GM18951 (cell line): ENCODE data around the gene IFFO2.

ENCODE experiments used
- POLR2A ChIP-seq: IDR thresholded peaks from 4 replicates; pipeline ENCODE4 v1.6.1; 2011; ENCODE audit warnings: mild to moderate bottlenecking; ENCODE audit not compliant: insufficient read length, insufficient read depth; ENCODE audit errors: extremely low read depth
- in situ Hi-C: fragments of 300-500 bp; cut with MboI; formaldehyde crosslinking; loops from one replicate; pipeline ENCODE4 v1.12.0; 2022; ENCODE audit warnings: low sequenced_read_pairs, mixed read lengths, inconsistent platforms; ENCODE audit not compliant: unreplicated experiment

Gene IFFO2

DNA sequence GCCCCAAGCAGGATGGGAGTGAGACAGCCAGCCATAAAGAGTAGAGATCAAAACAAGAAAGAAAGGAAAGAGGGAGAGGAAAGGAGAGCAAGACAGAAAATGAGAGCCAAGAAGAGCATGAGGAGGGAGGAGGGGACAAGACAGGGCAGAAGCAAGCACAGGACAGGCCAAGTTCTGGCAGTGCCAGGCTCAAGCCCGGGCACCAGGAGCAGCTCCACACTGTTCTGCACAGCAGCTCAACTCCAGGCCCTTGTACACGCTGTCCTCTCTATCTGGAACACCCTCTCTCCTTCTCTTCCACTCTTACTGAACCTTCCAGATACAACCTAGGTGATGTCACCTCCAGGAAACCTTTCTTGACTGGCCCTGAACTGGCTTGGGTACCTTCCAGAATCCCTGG, 11.7 kb downstream of the IFFO2 start:
- no peak for TF ChIP-seq POLR2A
- in situ Hi-C loops = no loop called here

GRCh38 chr1:18943914-18944572, 12.4 kb downstream of the IFFO2 start:
- no peak for TF ChIP-seq POLR2A
- in situ Hi-C loops = no loop called here

DNA sequence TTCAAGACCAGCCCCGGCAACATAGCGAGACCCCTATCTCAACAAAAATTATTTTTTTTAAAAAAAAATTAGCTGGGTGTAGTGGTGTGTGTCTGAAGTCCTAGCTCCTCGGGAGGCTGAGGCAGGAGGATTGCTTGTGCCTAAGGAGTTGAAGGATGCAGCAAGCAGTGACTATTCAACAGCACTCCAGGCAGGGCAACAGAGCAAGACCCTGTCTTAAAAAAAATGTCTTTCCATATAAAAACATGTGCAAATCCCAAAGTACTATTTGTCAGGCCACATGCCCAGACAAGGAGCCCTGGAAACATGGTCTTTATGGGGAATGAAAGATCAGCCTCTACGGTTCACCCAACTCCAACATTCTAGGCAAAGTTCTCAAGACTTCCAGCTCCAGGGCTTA, 13.3 kb downstream of the IFFO2 start:
- in situ Hi-C loops = no loop called here
- TF ChIP-seq POLR2A = no peak

DNA sequence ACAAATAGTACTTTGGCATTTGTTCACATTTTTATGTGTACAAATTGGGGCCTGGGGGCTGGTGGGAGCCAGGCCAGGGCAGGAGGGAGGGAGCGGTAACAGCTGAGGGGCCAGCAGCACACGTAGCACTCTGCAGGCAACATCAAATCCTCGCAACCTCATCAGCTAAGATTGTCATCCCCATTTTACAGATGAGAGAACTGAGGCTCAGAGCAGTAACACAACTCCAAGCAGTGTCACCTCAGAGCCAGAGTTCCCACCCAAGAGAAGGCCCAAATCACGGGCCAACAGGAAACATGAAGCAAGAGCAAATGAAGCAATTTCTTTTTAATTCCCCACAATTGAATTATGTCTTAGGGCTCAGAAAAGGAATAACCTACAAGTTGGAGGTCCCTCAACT, 14.1 kb downstream of the IFFO2 start:
- TF ChIP-seq POLR2A = no peak

DNA sequence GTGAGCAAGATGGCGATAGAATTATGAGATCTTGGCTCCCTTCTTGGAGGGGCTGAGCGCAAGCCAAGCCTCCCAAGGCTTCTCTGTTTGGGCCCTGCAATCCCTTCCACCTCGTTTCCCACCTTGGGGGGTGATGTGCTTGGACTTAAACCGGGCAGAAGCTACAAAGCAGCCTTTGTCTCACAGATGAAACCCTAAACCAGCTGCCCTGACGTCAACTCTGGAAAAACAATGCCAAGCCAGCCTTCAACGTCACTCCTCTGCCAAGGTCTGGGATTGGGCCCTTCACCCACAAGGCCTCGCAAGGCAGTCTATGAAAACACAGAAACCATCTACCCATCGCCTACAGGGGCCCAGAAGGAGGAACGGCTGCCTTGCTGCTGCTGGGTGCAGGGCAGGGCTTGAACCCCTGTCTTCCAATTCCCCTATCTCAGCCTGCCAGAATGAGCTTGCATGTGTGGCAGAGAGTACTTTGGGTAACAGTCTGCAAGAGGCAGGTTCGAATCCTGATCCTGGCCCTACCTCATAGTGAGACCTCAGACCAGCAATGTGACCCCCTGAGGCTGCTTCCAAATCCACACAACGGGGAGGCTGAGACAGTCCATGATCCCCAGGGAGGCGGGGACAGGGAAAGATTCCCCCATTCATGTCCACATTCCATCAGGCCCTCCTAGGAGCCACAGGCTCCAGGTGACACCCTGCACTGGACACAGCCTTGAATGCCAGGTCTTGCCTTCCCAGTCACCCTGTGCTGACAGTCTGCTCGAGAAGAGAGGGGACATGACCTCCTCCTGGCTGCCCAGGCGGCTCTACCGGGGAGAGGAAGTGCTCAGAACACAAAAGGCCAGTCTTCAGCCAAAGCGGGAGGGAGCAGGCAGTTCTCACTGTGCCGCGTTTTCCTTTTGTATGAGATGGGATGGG, 15.0 kb downstream of the IFFO2 start:
- in situ Hi-C loops = no loop called here
- no peak for TF ChIP-seq POLR2A

More for the DNA sequence above, 14.1 kb downstream of the IFFO2 start:
- in situ Hi-C loops = no loop called here

GRCh38 chr1:18940303-18941020, 16.0 kb downstream of the IFFO2 start:
- in situ Hi-C loops = no loop called here
- no peak for TF ChIP-seq POLR2A

DNA sequence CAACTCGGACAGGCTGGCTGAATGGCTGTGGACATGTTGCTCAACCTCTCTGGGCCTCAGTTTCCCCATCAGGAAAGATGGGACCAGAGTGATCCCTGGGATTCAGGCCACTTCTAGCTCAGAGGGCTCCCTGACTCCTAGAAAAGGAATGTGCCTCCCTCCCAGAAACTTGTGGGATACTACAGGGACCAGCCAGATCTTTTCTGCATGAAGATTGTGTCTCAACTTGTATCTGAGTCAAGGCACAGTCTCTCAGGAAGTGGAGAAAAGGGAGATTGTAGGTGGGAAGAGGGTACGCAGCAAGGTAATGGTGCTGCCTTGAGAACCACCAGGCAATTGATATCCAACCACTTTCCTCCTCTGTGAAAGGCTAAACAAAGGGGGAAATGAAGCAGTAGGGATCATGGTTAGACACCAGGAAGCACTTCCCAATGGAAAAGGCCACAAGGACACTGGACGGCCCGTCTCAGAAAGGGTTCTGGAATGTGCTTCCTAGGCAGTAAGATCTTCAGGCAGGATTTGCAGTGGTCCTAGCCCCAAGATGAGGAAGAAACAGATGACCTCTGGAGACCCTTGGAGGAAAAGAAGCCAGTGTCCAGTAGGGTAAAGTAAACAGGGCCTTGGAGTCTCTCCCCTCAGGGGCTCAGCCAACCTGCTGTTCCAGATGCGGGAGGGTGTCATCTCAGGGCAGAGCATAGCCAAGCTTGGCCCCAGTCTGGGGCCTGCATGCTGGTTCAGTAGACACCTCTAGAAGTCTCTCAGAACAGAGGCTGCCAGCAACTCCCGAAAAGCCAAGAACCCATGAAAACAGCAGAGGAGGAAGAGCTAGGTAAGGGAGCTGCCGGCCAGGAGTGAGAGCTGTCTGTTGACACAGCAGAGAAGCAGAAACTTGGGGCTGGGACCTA, 16.8 kb downstream of the IFFO2 start:
- in situ Hi-C loops = no loop called here
- TF ChIP-seq POLR2A = no peak

- no peak for TF ChIP-seq POLR2A
- in situ Hi-C loops = no loop called here
Observed at GRCh38 chr1:18938707-18939070, 17.8 kb downstream of the IFFO2 start.

DNA sequence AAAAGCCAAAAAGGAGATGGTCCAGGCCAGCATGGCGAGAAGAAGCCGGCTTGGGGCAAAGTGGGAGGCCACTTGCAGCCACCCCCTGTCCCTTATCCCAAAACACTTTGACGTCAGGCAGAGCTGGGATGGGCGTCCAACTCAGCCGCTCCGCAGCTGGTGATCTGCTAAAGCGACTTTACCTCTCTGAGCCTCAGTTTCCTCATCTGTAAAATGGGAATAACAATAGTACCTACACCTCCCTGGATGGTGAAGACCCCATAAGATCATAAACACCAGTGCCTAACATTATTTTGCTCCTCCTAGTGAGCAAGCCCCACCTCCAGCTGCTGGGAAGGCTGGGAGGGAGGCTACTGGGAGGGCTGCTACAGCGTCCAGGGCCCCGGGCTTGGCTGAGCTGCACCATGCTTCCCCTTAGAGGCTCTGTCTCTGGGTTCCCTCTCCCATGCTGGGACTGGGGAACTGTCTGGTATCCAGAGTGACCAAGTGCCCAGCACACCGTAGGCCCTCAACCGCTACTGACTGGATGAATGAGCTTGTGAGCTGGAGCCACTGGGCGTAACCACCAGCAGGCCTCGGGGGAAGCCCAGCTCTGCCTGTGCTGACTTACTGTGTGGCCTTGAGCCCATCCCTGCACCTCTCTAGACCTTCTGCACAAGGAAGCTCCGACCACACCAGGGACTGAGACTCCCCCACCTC, 18.3 kb downstream of the IFFO2 start:
- in situ Hi-C loops = no loop called here
- TF ChIP-seq POLR2A = no peak

DNA sequence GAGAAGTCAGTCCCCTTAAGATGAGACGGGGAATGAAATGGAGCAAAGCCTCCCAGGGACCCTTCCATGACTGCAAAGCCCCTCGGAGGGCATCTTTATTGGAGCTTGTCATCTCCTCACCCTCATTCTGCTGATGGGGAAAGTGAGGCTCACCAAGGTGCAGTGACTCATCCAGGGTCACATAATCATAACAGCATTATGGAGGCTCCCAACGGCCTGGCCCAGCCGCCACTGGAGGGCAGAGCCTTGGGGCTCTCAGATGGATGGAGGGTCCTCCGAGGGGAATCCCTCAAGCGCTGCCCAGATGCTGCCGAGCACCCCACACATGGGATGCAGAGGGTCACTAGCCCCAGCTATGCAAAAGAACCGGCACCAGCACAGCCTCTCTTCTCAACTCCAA, 18.9 kb downstream of the IFFO2 start:
- no peak for TF ChIP-seq POLR2A
- in situ Hi-C loops = no loop called here

DNA sequence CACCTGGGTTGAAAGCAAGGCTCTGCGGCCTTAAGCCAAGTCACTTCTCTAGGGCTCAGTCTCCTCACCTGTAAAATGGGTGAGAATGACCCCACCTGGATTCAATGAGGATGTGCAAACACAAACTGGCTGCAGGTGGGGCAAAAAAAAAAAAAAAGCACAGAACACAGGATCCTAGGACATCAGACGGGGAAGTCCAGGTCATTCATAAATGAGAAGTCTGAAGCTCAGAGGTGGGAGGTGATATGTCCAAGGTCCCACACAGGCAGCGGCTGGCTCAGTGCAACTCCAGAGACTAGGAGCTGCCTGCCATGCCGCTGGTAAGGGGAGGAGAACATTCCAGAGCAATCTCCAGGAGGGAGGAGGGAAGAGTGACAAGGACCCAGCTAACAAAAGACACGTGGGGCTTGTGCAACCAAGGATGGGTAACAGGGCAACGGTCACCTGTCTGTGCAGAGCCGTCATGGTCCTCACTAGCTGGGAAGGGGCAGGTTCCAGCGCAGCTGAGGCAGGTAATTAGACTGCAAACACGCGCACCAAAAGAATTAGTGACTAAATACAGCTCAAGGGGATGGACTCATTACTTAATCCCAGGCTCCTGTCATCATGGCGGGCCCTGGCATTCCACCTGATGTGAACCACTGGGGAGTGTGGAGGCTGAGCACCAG, 19.5 kb downstream of the IFFO2 start:
- no peak for TF ChIP-seq POLR2A
- in situ Hi-C loops = no loop called here

- in situ Hi-C loops = no loop called here
- no peak for TF ChIP-seq POLR2A
Observed at GRCh38 chr1:18936471-18936813, 20.0 kb downstream of the IFFO2 start.
